ENCODE measurements around the gene CTSZ.

- TF ChIP-seq CTCF (IDR thresholded peaks at IDR 0.05) (no peak), POLR2AphosphoS5 (IDR thresholded peaks at IDR 0.05) (no peak)
Observed at GRCh38 chr20:59037386-59037785, 30.3 kb upstream of the CTSZ start.
